NT2/D1 (cell line): Measurements from ENCODE around the gene L3MBTL4.

Experiments
- DNase-seq: peaks from one replicate; pipeline ENCODE4 v3.0.0-alpha.2; 2011; ENCODE audit warnings: low read depth, low spot score
- H3K27me3 ChIP-seq: 2 replicates; pipeline ENCODE4 v1.6.0; 2011; ENCODE audit warnings: mild to moderate bottlenecking; ENCODE audit not compliant: insufficient read length, insufficient read depth
- H3K36me3 ChIP-seq: 2 replicates; pipeline ENCODE4 v1.6.1; 2011; ENCODE audit warnings: mild to moderate bottlenecking, low read length, mixed read lengths; ENCODE audit not compliant: insufficient read depth, insufficient read length
- H3K4me1 ChIP-seq: 2 replicates; pipeline ENCODE4 v1.5.1; 2011; ENCODE audit not compliant: insufficient read depth, insufficient read length
- H3K4me3 ChIP-seq: 2 replicates; pipeline ENCODE4 v1.5.1; 2011; ENCODE audit warnings: low read depth; ENCODE audit not compliant: insufficient read length
- H3K9ac ChIP-seq: 2 replicates; pipeline ENCODE4 v1.6.0; 2011; ENCODE audit warnings: low read depth; ENCODE audit not compliant: insufficient read length
- H3K9me3 ChIP-seq: 2 replicates; pipeline ENCODE4 v1.5.1; 2011; ENCODE audit warnings: mild to moderate bottlenecking, low read length; ENCODE audit not compliant: insufficient read depth
- SUZ12 ChIP-seq: IDR thresholded peaks from 2 replicates; pipeline ENCODE4 v1.6.1; 2011; ENCODE audit not compliant: insufficient read length, insufficient read depth; ENCODE audit errors: extremely low read depth
- YY1 ChIP-seq: IDR thresholded peaks from 2 replicates; pipeline ENCODE4 v1.6.1; 2011; ENCODE audit not compliant: insufficient read length, insufficient read depth
- ZNF274 ChIP-seq: IDR thresholded peaks from 2 replicates; pipeline ENCODE4 v1.6.1; 2011; ENCODE audit warnings: mild to moderate bottlenecking, low read depth, low read length

The L3MBTL4 gene

DNA sequence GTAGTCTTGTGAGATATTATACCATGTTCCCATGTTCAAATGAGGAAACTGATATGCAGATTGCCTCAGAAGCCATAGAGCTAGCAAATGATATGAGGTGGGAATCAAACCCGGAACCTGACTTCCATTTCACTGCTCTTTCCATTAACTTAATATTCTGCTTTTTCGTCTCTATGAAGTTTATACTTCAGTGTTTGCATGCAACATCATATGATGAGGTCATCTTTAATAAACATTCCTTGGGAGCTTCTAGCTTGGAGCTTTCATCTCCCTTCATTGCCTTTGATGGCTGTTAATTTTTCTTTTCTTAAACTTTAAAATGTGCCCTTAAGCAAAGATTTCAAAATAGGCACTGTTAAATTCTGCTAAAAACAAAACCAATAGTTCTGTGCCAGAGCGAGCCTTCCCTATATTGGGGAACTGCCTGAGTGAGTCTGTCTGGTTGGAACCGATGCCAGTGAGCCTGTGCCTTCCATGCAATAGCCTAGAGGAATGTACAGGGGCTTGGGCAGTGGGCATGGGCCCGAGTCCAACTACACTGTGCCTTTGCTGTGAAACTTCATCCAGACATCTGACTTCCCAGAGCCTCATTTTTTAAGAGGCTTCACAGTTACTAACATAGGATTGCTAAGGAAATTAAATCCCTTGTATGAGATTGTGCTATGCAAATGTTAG lies 428.3 kb downstream of the L3MBTL4 start:
- H3K36me3 ChIP-seq = no peaks in the 10 kb centered on the region
- no peak for DNase-seq
- TF ChIP-seq SUZ12 (no peak), ZNF274 (no peak), YY1 (no peak)
- H3K4me1 ChIP-seq = no peaks in the 10 kb centered on the region
- H3K9ac ChIP-seq = no peak overlapping the region
- H3K4me3 ChIP-seq = no peak overlapping the region
- H3K27me3 ChIP-seq = no peaks in the 10 kb centered on the region
- H3K9me3 ChIP-seq = no peaks in the 10 kb centered on the region

- Histone ChIP-seq H3K9ac (no peak overlapping the region), H3K4me1 (peaks cover 6% of the 10 kb centered on the region), H3K36me3 (no peaks in the 10 kb centered on the region), H3K4me3 (no peak overlapping the region), H3K9me3 (no peaks in the 10 kb centered on the region), H3K27me3 (no peaks in the 10 kb centered on the region)
- no peak for DNase-seq
- TF ChIP-seq SUZ12 (no peak), ZNF274 (no peak), YY1 (no peak)
These were observed 430.5 kb downstream of the L3MBTL4 start for GRCh38 chr18:5984245-5984644.

- Histone ChIP-seq H3K4me3 (no peak overlapping the region), H3K27me3 (no peaks in the 10 kb centered on the region), H3K9ac (no peak overlapping the region), H3K9me3 (no peaks in the 10 kb centered on the region), H3K36me3 (no peaks in the 10 kb centered on the region), H3K4me1 (peaks cover 6% of the 10 kb centered on the region)
- TF ChIP-seq YY1 (no peak), ZNF274 (no peak)
- no peak for DNase-seq
These were observed 431.2 kb downstream of the L3MBTL4 start for GRCh38 chr18:5983488-5983887.

- Histone ChIP-seq H3K27me3 (no peaks in the 10 kb centered on the region), H3K36me3 (no peaks in the 10 kb centered on the region), H3K4me1 (peaks cover 6% of the 10 kb centered on the region), H3K9me3 (no peaks in the 10 kb centered on the region), H3K4me3 (no peak overlapping the region), H3K9ac (no peak overlapping the region)
- no peak for DNase-seq
- TF ChIP-seq SUZ12 (no peak), YY1 (no peak), ZNF274 (no peak)
These were observed 432.4 kb downstream of the L3MBTL4 start for GRCh38 chr18:5982332-5982731.

- Histone ChIP-seq H3K4me3 (no peak overlapping the region), H3K9me3 (no peaks in the 10 kb centered on the region), H3K4me1 (peaks cover 10% of the 10 kb centered on the region), H3K36me3 (no peaks in the 10 kb centered on the region), H3K27me3 (no peaks in the 10 kb centered on the region), H3K9ac (no peak overlapping the region)
- TF ChIP-seq YY1 (no peak), ZNF274 (no peak), SUZ12 (no peak)
- DNase-seq = no peak
These were observed 434.0 kb downstream of the L3MBTL4 start for GRCh38 chr18:5980721-5981120.

DNA sequence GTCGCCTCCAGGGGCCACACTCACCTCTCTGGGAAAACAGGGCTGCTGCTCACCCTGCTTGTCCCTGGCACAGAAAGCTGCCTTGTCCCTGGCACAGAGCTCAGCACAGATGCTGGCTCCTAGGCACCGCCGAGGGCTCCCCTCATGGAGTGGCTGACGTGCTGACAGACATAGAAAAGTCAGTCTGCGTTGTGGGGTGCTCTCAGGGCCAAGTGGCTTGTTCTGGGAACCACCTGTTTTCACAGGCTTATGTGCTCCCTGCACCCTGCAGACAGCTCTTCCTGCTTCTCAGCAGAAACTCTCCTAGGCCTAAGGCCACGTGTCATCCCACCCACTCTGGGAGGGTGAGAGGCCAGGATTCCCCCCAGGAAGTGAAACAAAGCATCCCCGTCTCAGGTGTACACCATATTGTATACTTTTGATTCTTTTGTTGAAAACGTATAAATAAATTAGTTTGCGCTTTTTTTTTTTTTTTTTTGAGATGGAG lies 434.7 kb downstream of the L3MBTL4 start:
- no peak overlapping the region for H3K4me3 ChIP-seq
- DNase-seq = no peak
- no peaks in the 10 kb centered on the region for H3K9me3 ChIP-seq
- H3K9ac ChIP-seq = no peak overlapping the region
- H3K27me3 ChIP-seq = no peaks in the 10 kb centered on the region
- H3K36me3 ChIP-seq = no peaks in the 10 kb centered on the region
- no peak for TF ChIP-seq ZNF274
- peaks cover 10% of the 10 kb centered on the region for H3K4me1 ChIP-seq

- H3K36me3 ChIP-seq = no peaks in the 10 kb centered on the region
- H3K9ac ChIP-seq = no peak overlapping the region
- no peaks in the 10 kb centered on the region for H3K9me3 ChIP-seq
- H3K27me3 ChIP-seq = no peaks in the 10 kb centered on the region
- no peak for DNase-seq
- peaks cover 10% of the 10 kb centered on the region for H3K4me1 ChIP-seq
- no peak overlapping the region for H3K4me3 ChIP-seq
- no peak for TF ChIP-seq YY1
- TF ChIP-seq SUZ12 = no peak
- TF ChIP-seq ZNF274 = no peak
These were observed 435.4 kb downstream of the L3MBTL4 start for GRCh38 chr18:5979176-5979888.
